B cell (primary cell): ENCODE measurements around the gene ZNF365. TPM values are rescaled to one million over a fixed set of nuclear protein-coding genes. Genes with fewer than 3 reads are reported as not detected.
A peak's percentile ranks its signal among the peaks of the same experiment; 100 is the strongest.

Experiments used
- ATAC-seq: fragments of 200-7000 bp; cut with Tn5 transposase; one replicate; pipeline ENCODE4 v1.10.0; 2021; ENCODE audit warnings: low read depth, mild to moderate bottlenecking, moderate number of reproducible peaks, moderate library complexity
- CTCF ChIA-PET: fragments of 350-600 bp; sonication (Branson Sonifier 250); formaldehyde crosslinking; loops from one replicate; lab custom pipeline; 2021; ENCODE audit warnings: antibody characterized with exemption, inconsistent platforms; lab: Charles Lee
- POLR2A ChIA-PET: fragments of 350-600 bp; sonication (Branson Sonifier 250); formaldehyde crosslinking; loops from one replicate; lab custom pipeline; 2021; ENCODE audit warnings: antibody characterized with exemption; lab: Charles Lee
- DNase-seq: peaks from one replicate; pipeline ENCODE4 v3.0.0; 2013
- H2AFZ ChIP-seq: 2 replicates; pipeline ENCODE4 v1.6.1; 2012; ENCODE audit warnings: mild to moderate bottlenecking, low read depth, low read length; ENCODE audit not compliant: insufficient read depth, poor library complexity, severe bottlenecking
- H3K27ac ChIP-seq, 2 donors: 1 replicate in 1 of 2; 2 replicates in 1 of 2; pipeline ENCODE4 v1.5.1; 2012 to 2013; ENCODE audit warnings: low read length in 2 of 2, mild to moderate bottlenecking in 2 of 2, moderate library complexity in 1 of 2
- H3K27me3 ChIP-seq, 4 experiments: fragments of 200-600 bp in 1 of 4; sonication (generic) in 1 of 4; replicated peaks in 1 of 4; 1 replicate in 2 of 4; 2 replicates in 2 of 4; pipeline versions ENCODE4 v1.6.1 to v1.7.0; 2013 to 2016; ENCODE audit warnings: low read length in 3 of 4, mild to moderate bottlenecking in 2 of 4, mixed read lengths in 1 of 4, moderate library complexity in 1 of 4; ENCODE audit not compliant: insufficient read depth in 4 of 4, control insufficient read depth in 3 of 4; ENCODE audit errors: control extremely low read depth in 1 of 4
- H3K36me3 ChIP-seq, 2 experiments: replicated peaks in 1 of 2; 1 replicate in 1 of 2; 2 replicates in 1 of 2; pipeline versions ENCODE4 v1.6.1 to v1.7.1; 2013; ENCODE audit warnings: low read length in 1 of 2; ENCODE audit not compliant: insufficient read depth in 2 of 2, control insufficient read depth in 1 of 2; ENCODE audit errors: control extremely low read depth in 1 of 2, extremely low read depth in 1 of 2
- H3K4me1 ChIP-seq, 2 donors: fragments of 200-600 bp in 1 of 2; sonication (generic) in 1 of 2; 1 replicate in 1 of 2; 2 replicates in 1 of 2; pipeline versions ENCODE4 v1.5.1 to v1.6.1; 2013 to 2017; ENCODE audit warnings: low read length in 2 of 2; ENCODE audit not compliant: control insufficient read depth in 2 of 2, insufficient read depth in 2 of 2
- H3K4me2 ChIP-seq: replicated peaks from 2 replicates; pipeline ENCODE3; 2012; ENCODE audit warnings: mild to moderate bottlenecking, low read depth, low read length; ENCODE audit not compliant: poor library complexity, severe bottlenecking
- H3K4me3 ChIP-seq, 5 experiments: fragments of 200-600 bp in 1 of 5; sonication (generic) in 1 of 5; 1 replicate in 3 of 5; 2 replicates in 2 of 5; pipeline versions ENCODE4 v1.5.1 to v1.7.0; 2011 to 2016; ENCODE audit warnings: low read length in 4 of 5, mild to moderate bottlenecking in 4 of 5, low read depth in 2 of 5, control low read depth in 1 of 5, moderate library complexity in 1 of 5; ENCODE audit not compliant: insufficient read depth in 1 of 5; ENCODE audit errors: control extremely low read depth in 1 of 5, extremely low read depth in 1 of 5
- H3K79me2 ChIP-seq: fragments of 200-600 bp; sonication (generic); one replicate; pipeline ENCODE4 v1.6.0; 2016; ENCODE audit warnings: low read length; ENCODE audit not compliant: control insufficient read depth, insufficient read depth
- H3K9ac ChIP-seq: fragments of 200-600 bp; sonication (generic); 2 replicates; pipeline ENCODE4 v1.6.1; 2017; ENCODE audit warnings: mild to moderate bottlenecking, low read length, moderate library complexity
- H3K9me3 ChIP-seq, 3 donors: one replicate each; pipeline versions ENCODE4 v1.6.1 to v1.7.1; 2013; ENCODE audit warnings: low read length in 2 of 3; ENCODE audit not compliant: control insufficient read depth in 2 of 3, insufficient read depth in 1 of 3; ENCODE audit errors: control extremely low read depth in 1 of 3
- H4K20me1 ChIP-seq: 2 replicates; pipeline ENCODE4 v1.6.0; 2012; ENCODE audit warnings: mild to moderate bottlenecking, low read length; ENCODE audit not compliant: insufficient read depth, control insufficient read depth, poor library complexity, severe bottlenecking
- H3K27ac Mint-ChIP-seq: one replicate; pipeline ENCODE4 v1.8.0; 2021; ENCODE audit warnings: mixed read lengths
- H3K27me3 Mint-ChIP-seq: one replicate; pipeline ENCODE4 v1.8.0; 2021; ENCODE audit warnings: mixed read lengths
- H3K4me1 Mint-ChIP-seq: one replicate; pipeline ENCODE4 v1.8.0; 2021; ENCODE audit warnings: mixed read lengths
- H3K4me3 Mint-ChIP-seq: one replicate; pipeline ENCODE4 v1.8.0; 2021; ENCODE audit warnings: mixed read lengths
- H3K9me3 Mint-ChIP-seq: one replicate; pipeline ENCODE4 v1.8.0; 2022; ENCODE audit warnings: mixed read lengths; ENCODE audit not compliant: insufficient read depth
- CTCF ChIP-seq: fragments of 200-600 bp; IDR thresholded peaks from one replicate; pipeline ENCODE4 v1.8.0; 2022; ENCODE audit warnings: antibody characterized with exemption, mild to moderate bottlenecking
- EZH2 ChIP-seq: IDR thresholded peaks from 2 replicates; pipeline ENCODE4 v1.6.1; 2012; ENCODE audit warnings: borderline replicate concordance, low read depth, mild to moderate bottlenecking, moderate library complexity, low read length; ENCODE audit not compliant: insufficient read depth, poor library complexity, severe bottlenecking
- WGBS: methylation state at CpG from one replicate; pipeline ENCODE4 v1.1.5; 2013; ENCODE audit warnings: missing lambda C conversion rate; ENCODE audit not compliant: insufficient coverage; 5-methylcytosine and 5-hydroxymethylcytosine counted together
- intact Hi-C: fragments of 100-400 bp; cut with micrococcal nuclease; formaldehyde crosslinking; loops from one replicate; pipeline ENCODE4 v1.10.0; 2022
- polyA plus RNA-seq: library from polyadenylated mRNA; depleted of rRNA; stranded (reverse); fragments of >200 nt; gene quantifications from 2 replicates; pipeline ENCODE4 v1.2.3, GENCODE V29; 2012
- total RNA-seq, 2 donors: library from RNA; stranded (reverse); fragments of 120-200 nt in 1 of 2; gene quantifications; 1 replicate in 1 of 2; 2 replicates in 1 of 2; pipeline versions ENCODE4 v1.2.3 to v1.2.4, GENCODE V29; 2013 to 2022

Gene ZNF365
- total and polyA plus RNA-seq, 2 donors (not counting 1 experiment from before 2014, with no cell fraction given) = 0.06 to 0.34 TPM

GRCh38 chr10:62424026-62424425 is 49.9 kb downstream of the ZNF365 start:
- no peak overlapping the region for H3K4me3 ChIP-seq

More at GRCh38 chr10:62424026-62424425, 49.9 kb downstream of the ZNF365 start:
- H3K4me3 Mint-ChIP-seq = no peak overlapping the region
- no peak overlapping the region for H3K9ac ChIP-seq
- no peak overlapping the region for H2AFZ ChIP-seq
- H3K9me3 Mint-ChIP-seq = no peaks in the 10 kb centered on the region
- H3K27me3 ChIP-seq = peaks cover 0 to 5% (median 1%) of the 10 kb centered on the region in 4 experiments
- no peak overlapping the region for H3K4me2 ChIP-seq
- H3K27ac Mint-ChIP-seq = no peak overlapping the region
- TF ChIP-seq CTCF = peak; percentile 26
- TF ChIP-seq EZH2 = no peak
- H3K36me3 ChIP-seq = no peaks in the 10 kb centered on the region
- DNase-seq (peak; percentile 19), ATAC-seq (no peak)
- POLR2A ChIA-PET = no interaction called here
- H3K79me2 ChIP-seq = no peaks in the 10 kb centered on the region
- no peaks in the 10 kb centered on the region for H3K4me1 ChIP-seq
- no peaks in the 10 kb centered on the region for H4K20me1 ChIP-seq
- H3K4me1 Mint-ChIP-seq = no peaks in the 10 kb centered on the region
- intact Hi-C loops = loop anchor here (5.0 kb wide), 1 partner anchor 157 kb away; the partner anchor contains the start of gene RTKN2
- no CpG with 5 or more reads among the region's 1 CpG for WGBS
- peaks cover 16% of the 10 kb centered on the region for H3K27me3 Mint-ChIP-seq
- no peak overlapping the region for H3K27ac ChIP-seq
- H3K9me3 ChIP-seq = peaks cover 0 to 7% (median 6%) of the 10 kb centered on the region in 3 donors
- CTCF ChIA-PET = interaction anchor here (1.0 to 1.8 kb wide), 3 partner anchors 14 to 1284 kb away, joined by 3 to 9 read pairs (median 9); no protein-coding TSS in a partner anchor
